NB4 (cell line): ENCODE data around the gene ANKRD42.

Source experiments
- TF ChIP-seq, protein P1 (sequence below): IDR thresholded peaks from 2 replicates; pipeline ENCODE4 v1.6.1; 2011; ENCODE audit warnings: low read depth, low read length
- TF ChIP-seq, protein P2 (sequence below): IDR thresholded peaks from one replicate; pipeline ENCODE4 v1.5.1; 2012; ENCODE audit warnings: low read depth, low read length

DNA sequence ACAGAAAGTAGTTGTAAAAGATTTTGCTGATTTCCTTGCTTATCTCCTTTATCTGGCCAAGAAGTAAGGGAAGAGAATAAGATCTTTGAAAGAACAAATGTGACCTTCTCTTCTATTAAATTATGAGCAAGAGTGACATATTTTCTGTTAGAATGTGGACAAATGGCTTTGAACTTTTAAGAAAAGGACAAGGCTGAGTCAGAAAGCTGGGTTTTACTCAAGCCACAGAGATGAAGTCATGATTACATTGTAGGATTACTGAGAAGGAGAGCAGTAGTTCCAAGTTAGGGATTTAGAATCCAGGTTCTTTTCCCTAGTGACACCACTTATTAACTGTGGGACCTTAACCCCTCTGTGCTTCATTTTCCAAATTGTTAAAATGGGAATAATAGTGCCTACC is 79.1 kb downstream of the ANKRD42 start:
- TF ChIP-seq, protein P1, sequence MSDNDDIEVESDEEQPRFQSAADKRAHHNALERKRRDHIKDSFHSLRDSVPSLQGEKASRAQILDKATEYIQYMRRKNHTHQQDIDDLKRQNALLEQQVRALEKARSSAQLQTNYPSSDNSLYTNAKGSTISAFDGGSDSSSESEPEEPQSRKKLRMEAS = no peak
- TF ChIP-seq, protein P2, sequence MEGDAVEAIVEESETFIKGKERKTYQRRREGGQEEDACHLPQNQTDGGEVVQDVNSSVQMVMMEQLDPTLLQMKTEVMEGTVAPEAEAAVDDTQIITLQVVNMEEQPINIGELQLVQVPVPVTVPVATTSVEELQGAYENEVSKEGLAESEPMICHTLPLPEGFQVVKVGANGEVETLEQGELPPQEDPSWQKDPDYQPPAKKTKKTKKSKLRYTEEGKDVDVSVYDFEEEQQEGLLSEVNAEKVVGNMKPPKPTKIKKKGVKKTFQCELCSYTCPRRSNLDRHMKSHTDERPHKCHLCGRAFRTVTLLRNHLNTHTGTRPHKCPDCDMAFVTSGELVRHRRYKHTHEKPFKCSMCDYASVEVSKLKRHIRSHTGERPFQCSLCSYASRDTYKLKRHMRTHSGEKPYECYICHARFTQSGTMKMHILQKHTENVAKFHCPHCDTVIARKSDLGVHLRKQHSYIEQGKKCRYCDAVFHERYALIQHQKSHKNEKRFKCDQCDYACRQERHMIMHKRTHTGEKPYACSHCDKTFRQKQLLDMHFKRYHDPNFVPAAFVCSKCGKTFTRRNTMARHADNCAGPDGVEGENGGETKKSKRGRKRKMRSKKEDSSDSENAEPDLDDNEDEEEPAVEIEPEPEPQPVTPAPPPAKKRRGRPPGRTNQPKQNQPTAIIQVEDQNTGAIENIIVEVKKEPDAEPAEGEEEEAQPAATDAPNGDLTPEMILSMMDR = no peak
